Amygdala (tissue), 56 donors: Measurements from ENCODE around the gene DYNLT3.

Experiments
- DNase-seq, 56 donors: peaks; one replicate each; lab custom pipeline; 2025; lab: John Stamatoyannopoulos, UW

DYNLT3 gene

DNA sequence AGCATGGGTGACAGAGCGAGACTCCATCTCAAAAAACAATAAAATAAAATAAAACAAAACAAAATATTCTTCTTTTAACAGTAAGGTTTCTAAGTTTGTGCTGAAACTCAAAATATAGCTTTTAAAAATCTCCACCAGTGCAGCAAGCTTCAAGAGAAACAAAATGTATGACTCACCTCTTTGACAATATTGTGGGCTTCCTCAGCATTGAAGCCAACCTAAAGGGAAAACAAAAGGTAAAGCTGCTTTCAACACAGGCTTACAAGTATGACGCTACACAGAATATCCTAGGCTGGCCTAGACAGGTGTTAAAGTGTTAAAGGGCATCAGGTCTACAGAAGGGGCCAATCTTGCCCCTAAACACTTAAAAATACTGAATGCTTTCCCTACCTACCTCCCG is 1.2 kb downstream of the DYNLT3 start:
- no peak for DNase-seq

DNA sequence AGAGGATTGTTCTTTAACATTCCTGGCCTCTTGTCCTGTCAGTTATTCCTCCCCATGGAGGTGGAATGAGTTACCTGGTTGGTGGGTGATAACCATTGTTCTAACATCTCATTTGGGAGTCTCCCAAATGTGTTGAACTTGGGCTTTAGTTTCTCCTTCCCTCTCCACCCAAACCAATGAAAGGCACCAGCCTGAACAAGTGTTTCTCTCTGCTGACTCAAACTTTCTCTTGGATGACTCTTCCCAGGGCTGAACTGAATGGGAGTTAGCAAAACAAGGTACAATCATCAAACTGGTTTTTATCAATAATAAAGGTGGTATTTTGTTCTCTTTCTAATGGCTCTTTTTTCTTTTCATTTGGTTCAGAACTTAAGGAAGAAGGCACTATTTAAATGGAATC is 2.7 kb downstream of the DYNLT3 start:
- DNase-seq, result no peak

DNA sequence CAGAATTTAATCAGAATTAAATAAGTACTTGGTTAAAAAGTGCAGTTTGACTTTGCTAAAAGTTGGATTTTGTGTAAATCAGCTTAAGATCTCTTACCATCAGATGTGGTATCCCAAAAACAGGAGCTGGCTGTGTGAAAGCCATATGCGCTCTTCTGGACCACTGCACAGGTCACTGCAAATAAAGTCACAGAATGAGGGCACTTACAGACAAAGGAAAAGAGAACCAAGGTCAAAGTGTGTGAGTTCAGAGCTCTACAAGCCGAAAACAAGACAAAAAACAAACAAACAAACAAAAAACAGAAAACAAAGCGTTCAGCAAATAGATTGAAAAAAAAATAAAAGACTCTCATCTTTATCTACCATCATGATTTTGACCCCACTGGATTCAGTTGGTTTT is 6.4 kb downstream of the DYNLT3 start:
- no peak for DNase-seq

GRCh38 chrX:37834937-37835336 is 12.4 kb downstream of the DYNLT3 start:
- no peak for DNase-seq

- DNase-seq, result no peak
These were observed 17.0 kb downstream of the DYNLT3 start for GRCh38 chrX:37830371-37830770.

GRCh38 chrX:37829721-37830120 is 17.6 kb downstream of the DYNLT3 start:
- no peak for DNase-seq

DNA sequence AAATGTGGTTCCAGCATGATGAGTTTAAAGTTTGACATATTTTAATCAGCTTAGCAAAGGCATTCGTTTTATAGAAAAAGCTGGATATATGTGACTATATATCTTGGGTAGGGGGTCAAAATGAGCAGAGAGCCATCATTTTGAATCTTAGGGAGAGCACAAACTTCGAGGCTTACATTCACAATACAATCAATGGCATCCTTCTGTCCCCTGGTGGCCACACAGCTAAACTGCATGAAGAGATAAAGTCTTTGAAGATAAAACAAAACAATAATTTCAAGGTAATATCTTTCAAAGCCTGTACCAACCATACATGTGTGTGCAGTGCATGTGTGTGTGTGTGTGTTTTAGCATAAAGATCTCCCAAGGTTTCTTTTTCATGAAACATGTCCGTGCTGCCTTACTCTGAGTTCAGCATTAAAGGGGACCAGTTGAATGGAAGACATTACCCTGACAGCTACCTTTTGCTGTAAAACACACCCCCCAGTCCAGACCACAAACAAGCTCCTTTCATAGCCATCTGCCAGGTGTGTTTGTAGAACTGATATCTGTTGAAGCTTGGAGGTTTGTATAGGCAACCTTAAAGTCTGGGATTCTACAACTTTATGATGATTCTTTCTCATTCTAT is 22.0 kb downstream of the DYNLT3 start:
- DNase-seq, result peak in 22 of 56 donors; percentile 0 to 62 (median 1)

DNA sequence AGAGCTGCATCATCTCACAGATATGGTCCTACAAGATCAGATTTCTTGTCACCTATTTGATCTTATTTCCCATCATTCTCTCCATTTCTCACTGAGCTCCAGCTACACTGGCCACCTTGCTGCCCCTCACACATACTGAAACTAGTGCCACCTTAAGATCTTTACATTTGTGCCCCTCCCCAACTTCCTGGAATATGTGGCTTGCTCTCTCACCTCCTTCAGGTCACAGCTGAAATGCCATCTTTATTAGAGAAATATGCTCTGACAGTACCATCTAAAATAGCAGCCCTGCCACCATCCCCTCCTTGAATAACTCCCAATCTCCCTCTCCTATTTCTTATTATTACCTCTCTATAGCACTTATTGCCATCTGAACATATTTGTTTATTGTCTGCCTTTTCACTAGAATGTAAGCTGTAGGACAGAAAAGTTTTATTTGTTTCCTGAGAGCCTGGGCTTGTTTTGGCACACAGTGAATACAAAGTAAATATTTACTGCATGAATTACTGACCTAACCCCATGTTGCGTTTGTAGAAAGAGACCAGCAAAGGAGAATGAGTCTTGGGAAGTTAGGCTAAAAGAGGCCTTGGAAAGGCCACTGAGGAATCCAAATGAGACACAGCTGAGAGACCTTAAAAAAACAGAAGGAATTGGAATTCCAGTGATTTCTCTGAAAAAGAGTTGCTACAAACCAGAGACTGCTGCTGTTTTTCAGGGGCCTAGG is 22.7 kb downstream of the DYNLT3 start:
- no peak for DNase-seq

DNA sequence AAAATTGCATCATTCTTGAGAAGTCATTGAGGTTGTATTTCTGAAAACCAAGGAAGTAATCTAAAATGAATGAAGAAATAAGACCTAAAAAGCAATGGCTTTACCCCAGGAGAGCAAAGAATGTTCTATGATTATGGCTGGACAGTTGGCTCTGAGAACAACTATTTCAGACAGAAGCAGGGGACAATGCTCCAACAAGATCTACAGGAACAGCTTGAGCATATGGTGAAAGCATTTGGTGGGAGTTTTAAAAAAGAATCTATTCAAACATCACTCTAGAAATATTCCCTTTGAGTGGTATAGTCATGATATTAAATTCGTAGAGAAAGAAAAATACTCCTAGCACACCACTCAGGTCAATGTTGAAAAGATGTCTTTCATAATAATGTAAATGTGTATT is 26.7 kb downstream of the DYNLT3 start:
- no peak for DNase-seq

DNA sequence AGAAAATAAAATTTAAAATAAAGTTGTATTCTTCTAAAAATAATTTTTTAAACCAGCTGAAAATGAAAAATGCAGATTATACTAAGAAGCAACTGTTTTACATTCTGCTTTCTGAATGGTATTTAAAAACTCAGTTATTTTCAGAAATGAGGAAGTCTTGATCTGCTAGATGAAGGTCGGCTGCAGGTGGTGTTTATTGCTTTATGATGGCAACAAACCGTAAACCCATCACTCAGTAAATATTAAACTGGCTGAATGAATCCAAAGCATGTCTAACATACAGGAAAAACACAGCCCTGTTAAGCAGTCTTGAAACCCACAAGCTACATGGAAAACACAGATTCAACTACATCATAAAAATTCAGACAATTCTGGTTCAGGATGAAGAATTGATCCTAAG is 29.3 kb downstream of the DYNLT3 start:
- no peak for DNase-seq

DNA sequence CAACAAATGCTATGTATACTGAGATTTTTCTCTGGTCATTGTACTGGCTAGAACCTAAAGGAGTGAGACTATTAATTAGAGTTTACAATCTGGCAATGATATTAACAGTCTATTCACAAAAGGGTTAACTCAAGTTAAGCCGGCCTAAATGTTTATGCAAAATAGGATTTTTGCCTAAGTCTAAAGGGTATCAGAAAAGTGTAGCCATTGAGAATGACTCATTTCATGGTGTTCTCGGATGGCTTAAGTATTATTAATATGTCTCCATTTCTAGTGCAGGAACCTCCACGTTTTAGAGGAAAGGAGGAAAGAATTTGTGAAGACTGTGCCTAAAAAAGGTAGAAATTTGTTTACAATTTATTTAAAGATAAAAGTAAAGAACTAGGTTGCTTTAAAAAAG is 29.8 kb downstream of the DYNLT3 start:
- DNase-seq, result no peak

DNA sequence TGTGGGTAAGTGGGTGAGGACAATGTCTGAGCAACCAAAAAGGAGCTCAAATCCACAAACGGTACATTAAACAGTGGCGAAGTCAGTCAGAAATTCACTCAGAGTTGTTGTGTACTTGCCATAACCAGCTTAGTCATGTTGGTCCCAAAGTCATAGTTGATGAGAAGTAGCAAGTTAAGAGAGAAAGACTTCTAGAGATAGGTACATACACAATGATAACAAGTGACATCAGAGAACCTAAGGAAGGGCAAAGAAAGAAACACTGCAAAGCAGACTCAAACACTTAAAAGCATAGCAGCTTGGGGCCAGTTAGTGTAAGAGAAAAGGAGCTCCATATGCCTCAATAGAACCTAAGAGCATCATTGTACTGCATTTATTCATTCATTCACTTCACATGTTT is 30.2 kb downstream of the DYNLT3 start:
- no peak for DNase-seq

DNA sequence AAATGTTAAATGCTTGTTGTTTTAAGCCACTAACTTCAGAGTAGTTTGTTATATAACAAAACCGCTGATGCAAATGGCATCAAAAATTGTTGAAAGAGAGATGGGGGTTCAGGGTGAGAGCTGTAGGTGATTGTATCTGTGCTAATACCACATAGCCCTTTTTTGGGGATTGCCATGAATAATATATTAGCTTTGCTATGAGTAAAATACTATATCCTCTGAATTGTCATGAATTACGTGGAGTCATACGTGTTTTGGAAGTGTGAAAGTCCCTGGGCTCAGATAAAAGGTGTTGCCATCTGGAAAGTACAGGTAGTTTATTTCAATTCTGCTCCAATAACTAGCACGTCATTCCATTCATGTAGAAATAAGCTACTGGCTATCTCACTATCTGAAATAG is 30.6 kb downstream of the DYNLT3 start:
- DNase-seq, result no peak

DNA sequence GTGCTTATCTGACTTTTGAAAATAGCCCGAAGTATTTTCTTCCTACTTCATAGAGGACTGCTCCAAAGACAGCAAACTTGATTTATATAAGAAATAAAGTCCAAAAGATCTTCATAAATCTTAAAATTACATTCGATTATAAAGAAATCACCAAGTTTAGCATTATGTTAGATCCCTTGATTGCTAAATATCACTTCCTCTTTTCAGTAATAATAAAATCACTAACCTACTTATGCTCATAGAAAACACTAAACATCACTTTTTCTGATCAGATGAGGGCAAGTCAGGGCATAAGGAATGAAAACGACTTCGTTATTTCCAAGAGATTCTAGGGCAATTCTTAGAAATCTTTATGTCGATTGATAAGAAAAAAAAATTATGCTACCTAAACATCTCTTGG is 32.0 kb downstream of the DYNLT3 start:
- no peak for DNase-seq

DNA sequence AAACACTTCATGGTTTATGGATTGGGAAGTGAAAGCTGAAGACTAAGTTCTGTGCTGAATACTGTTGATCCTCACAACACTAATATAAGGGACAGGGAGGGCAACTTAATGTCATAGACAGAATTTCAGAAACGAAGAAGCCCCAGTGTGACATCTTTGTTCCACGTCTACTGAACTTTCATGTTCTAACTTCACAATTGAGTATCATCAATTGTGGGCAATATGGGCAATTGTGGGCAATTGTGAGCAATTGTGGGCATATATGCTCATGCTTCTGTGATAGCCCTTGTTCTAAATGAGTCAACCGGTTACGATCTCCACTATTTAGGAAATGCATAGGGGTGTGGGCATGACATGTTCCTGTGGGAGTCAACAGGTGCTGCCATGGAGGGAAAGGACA is 33.8 kb downstream of the DYNLT3 start:
- no peak for DNase-seq

DNA sequence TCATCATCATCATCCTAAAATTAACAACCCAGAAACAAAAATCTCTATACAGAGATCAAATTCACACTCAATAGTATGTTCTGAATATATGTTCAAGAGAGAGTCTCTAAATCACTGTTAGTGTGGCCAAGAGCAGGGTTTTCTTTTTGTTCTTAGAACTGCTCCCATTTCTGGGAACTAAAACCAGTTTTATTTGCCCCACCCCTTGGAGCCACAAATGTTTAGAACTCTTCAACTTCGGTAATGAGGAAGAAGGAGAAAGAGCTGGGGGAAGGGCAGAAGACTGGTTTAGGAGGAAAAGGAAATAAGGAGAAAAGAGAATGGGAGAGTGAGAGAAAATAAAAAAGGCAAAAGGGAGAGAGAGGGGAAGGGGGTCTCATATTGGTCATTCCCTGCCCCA is 35.3 kb downstream of the DYNLT3 start:
- DNase-seq, result no peak

- no peak for DNase-seq
These were observed 37.4 kb downstream of the DYNLT3 start for GRCh38 chrX:37809970-37810369.

- DNase-seq, result no peak
These were observed 44.3 kb downstream of the DYNLT3 start for GRCh38 chrX:37803057-37803456.

- no peak for DNase-seq
These were observed 45.3 kb downstream of the DYNLT3 start for GRCh38 chrX:37802028-37802427.

DNA sequence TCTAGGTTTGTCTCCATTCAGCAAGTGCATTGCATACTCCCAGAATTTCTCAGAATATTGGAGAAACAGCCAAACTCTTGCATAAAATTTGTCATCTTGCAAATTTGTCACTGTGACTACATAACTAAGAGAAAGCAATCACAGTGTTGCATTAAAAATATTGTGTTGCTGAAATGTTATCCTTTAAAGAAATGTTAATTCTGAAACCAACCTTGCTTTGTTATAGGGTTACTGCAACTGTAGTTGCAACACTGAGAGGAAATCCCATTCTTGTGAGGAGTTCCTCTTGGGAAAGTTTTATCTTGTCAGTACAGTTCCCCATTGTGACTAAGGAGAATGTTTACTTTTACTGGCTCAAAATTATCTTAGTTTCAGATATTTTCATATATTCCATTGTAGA is 46.7 kb downstream of the DYNLT3 start:
- no peak for DNase-seq

DNA sequence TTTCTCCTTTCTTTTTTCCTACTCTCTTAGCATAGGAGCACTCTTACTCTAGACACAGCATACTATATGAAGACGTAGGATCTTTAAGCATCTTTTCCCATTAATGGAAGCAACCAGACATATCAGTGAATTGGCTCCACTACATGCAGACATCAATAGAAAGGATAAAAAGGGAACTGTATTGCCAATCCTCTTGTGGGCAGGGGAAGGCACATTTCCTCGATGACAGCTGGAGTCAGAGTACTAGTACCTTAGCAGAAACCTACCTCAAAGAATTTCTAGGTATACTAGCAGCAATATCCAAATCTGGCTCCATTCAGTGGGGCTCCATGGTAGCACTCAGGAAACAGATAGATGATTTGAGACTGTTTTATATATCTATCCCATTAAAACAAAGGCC is 47.4 kb downstream of the DYNLT3 start:
- DNase-seq, result no peak

DNA sequence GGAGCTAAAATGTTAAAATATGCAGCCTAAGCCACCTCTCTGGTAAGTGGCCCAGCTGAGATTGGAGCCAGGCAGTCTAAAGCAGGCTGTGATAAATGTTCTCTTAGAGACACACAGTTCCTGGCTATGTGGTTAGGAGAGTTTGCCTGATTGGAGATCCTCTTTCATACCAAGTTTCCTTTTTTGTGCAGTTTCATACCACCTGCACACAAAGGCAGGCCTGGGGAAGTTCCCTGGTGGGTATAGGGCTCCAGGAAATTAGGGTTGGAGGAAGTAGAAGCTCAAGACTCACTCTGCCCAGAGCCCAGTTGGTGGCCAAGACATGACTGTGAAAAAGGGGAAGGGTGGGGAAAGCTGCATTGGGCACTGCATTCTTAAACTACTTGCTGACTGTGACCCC is 50.6 kb downstream of the DYNLT3 start:
- DNase-seq, result peak in 17 of 56 donors; percentile 0 to 41 (median 3)

DNA sequence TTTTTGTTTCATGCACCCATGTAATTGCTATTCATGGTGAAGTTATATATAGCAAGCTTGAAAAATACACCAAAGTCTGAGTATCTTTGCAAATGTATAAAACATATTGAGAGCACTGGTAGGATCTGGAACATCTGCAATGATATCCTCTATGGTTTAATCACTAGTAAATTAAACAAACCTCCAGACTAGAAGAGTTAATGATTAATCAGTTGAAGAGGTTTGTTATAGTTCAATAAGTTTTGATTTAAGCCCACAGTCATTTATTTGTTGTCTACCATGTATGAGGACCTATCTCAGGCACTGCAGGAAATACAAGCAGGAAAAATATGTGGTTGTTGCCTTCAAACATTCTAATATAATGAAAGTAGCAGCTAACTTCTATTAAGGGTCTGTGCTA is 51.1 kb downstream of the DYNLT3 start:
- no peak for DNase-seq
